ENCODE measurements around the gene IFT122.

DNA sequence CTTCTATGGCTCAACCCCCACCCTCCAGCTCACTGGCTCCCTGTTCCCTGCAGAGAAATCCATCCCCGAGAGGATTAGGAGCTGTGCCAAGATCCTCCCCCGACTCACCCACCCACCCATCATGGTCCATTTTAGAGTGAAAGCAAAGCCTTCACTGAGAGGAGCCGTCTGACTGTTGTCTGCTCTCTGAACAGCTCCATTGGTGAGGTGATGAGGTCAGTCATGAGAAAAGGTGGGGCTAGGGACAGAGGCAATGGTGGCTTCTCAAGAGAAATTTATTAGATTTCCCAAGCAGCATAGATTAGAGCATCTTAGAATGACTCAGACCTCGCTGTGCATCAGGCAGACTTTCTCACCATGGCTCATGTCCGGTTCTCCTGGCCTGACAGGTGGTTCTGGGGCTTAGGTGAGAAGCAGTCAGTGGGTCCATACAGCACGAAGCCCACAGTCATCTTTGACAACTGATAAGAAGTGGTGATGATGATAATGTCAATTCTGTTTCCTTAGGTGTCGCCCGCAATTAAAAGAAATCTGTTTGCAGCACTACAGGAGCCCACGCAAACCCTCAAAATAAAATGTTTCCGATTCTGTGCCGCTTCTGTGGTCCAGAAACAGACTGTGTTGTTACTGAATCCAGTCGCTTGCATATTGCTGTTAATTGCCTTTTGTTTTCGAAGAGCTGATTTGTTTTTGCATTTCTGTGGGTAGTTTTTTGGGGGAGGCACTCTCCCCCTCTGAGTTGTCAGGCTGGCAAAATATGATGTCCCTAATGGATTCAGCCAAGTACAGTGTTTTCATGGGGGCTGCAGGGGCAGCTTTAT lies 63.7 kb downstream of the IFT122 start:
- TF ChIP-seq, protein P1, sequence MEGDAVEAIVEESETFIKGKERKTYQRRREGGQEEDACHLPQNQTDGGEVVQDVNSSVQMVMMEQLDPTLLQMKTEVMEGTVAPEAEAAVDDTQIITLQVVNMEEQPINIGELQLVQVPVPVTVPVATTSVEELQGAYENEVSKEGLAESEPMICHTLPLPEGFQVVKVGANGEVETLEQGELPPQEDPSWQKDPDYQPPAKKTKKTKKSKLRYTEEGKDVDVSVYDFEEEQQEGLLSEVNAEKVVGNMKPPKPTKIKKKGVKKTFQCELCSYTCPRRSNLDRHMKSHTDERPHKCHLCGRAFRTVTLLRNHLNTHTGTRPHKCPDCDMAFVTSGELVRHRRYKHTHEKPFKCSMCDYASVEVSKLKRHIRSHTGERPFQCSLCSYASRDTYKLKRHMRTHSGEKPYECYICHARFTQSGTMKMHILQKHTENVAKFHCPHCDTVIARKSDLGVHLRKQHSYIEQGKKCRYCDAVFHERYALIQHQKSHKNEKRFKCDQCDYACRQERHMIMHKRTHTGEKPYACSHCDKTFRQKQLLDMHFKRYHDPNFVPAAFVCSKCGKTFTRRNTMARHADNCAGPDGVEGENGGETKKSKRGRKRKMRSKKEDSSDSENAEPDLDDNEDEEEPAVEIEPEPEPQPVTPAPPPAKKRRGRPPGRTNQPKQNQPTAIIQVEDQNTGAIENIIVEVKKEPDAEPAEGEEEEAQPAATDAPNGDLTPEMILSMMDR (IDR thresholded peaks at IDR 0.05) = no peak
- no peak for TF ChIP-seq POLR2A (IDR thresholded peaks at IDR 0.05)
- no peak for TF ChIP-seq EP300 (IDR thresholded peaks at IDR 0.05)

Measured in tibial nerve (tissue), 4 donors.